ENCODE results near the gene EIF2B2. TPM values are rescaled to one million over a fixed set of nuclear protein-coding genes. Genes with fewer than 3 reads are reported as not detected.

The EIF2B2 gene
- total RNA-seq, 1 donor from 2014 or later: 47.6 TPM

DNA sequence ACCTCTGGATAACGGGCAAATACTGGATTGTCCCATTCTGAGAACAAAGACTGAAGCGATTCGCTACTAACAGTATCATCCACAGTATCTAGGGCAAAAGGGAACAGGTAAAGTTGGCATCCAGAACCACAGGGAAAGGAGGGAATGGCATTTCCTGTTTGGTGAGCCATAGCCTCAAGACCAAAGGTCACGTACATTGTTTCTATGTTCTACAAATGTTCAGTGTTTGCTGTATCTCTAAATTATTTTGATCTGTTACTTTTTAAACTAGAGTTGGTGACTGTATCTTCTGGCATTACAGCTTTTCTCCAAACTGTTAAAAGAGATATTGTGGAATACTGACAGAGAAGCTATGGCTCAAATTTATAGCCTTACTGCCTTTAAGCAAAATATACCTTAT is 38.9 kb downstream of the EIF2B2 start:
- intact Hi-C loops (cut with micrococcal nuclease): no loop called here

DNA sequence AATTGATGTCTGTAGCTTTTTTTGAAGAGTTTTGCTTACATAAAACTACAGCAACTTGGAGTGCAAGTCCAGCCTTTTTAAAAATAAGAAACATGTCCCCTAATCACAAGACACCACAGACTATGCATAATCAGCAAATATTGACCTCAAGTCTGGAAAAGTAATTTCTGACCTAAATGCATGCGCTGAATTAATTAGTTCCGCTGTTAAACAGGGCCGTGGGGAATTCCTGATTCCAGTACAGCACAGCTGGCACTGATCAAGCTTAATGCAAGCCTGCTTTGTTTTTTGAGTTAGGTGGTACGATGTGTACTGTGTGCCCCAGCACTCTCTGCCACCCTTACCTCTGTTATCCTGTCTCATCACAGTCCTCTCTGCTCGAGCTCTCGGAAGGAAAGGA is 39.3 kb downstream of the EIF2B2 start:
- intact Hi-C loops (cut with micrococcal nuclease): no loop called here

DNA sequence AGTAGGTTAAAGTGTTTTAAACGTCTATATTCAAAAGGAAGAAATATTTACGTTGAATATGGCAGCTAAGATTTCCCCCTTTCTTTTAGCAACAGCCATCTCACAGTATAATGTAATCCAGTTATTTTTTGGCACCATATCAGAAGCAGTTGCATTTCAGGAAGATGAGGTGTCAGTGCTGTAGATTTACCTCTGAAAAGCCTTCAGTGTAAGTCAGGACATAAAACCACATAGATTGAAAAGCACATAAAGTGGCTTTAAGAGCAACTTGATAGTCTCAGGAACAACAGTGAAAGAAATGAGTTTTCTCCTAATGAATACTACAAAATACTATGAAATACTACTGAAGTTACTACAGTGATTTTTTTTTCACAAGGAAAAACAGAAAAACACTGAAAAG is 41.6 kb downstream of the EIF2B2 start:
- intact Hi-C loops (cut with micrococcal nuclease): no loop called here

DNA sequence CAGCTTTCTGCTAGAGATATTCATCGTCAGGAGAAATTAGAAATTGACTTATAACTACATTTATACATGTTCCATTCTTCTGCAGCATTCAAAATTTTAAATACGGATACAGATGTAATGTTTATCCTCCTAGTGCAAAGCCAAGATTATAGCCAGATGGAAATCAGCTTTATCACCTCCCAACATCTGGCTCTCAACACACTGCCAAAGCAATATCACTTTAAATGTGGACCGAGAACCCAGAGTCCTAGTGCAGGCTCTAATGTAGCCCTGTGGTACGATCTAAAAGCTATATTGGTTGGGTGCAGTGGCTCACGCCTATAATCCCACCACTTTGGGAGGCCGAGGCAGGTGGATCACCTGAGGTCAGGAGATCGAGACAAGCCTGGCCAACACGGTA is 42.0 kb downstream of the EIF2B2 start:
- intact Hi-C loops (cut with micrococcal nuclease): no loop called here

DNA sequence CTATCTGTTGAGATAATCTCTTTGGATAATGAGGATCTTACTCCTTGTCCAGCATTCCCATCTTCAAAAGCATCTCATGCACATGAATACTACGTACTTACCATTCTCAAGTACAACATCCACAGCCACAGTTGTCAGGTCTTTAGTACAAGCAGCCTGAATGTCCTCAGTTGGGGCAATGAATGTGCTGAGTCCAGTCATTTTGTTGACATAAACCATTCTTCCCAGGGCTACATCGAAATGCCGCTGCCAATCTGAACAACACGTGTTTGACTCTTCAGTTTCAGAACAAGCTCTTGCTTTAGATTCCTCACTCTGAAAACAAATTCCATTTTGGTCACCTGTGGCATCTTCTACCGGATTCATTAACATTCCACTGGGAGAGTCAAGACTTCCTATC is 43.6 kb downstream of the EIF2B2 start:
- intact Hi-C loops (cut with micrococcal nuclease): no loop called here

DNA sequence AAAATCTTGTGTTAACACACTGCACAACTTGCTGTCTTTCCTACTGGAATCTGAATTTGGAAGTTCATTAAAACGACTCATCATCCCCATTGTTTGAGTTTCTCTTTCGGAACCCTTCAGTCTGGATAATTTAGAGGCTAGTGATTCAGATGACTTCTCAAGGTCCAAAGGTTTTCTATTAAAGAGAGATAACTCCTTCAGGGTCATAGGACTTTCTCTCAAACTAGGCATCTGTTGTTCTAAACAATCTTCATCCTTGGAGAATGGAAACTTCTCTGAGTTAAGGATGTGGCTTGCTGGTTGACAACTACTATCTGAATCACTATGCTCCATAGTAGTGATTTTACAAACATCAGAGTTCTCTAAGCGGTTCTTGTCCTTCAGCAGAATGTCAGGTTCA is 44.2 kb downstream of the EIF2B2 start:
- intact Hi-C loops (cut with micrococcal nuclease): no loop called here

DNA sequence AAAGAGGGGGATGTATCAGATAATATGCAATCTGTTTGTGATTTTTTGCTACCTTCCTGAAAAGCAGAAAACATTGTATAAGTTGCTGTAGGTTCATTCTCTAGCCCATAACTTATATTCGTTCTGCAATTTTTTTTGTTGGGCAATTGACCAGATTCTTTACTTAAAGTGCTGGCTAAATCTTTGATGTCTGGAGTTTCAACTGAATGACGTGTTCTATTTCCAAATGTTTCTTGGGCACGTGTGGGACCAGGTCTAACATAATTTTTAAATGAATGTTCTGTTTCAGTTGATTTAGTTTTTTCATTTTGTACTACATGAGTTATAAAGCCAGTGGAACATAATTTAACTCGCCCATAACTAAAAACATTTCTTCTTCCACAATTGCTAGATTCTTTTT is 44.8 kb downstream of the EIF2B2 start:
- intact Hi-C loops (cut with micrococcal nuclease): no loop called here

DNA sequence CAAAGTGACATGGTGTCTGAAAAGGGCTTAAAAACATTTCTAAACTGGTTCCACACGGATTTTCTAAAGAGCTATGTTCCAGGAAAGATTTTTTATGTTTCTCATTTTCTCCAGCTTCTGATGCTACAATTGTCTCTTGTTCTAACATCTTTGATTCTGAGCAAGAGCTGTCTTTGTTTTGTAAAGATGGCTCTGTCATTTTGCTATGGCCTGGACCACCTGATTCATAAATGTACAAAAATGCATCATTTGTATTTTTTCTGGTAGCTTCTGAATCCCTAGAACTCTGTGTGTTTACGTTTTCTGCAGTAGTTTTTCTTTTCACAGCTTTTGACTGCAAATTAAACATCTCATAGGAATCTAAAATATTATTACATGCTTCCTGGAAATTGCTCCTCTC is 45.4 kb downstream of the EIF2B2 start:
- intact Hi-C loops (cut with micrococcal nuclease): no loop called here

DNA sequence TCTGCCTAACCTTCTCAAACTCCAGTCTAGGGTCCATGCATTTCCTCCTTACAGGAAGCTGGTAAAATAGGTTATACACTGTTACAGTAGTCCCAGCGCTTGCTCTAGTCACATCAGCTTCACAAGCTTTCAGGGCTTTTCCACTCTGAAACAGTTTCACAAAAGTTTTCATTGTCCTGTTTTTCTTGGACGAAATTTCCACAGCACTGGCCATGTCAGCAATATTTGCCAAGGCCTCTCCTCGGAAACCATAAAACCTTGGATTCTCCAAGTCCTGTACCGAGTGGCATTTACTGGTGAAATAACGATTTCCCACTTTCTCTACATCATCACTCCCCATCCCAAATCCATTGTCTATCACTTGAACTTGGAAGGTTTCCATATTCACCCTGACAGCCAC is 46.4 kb downstream of the EIF2B2 start:
- intact Hi-C loops (cut with micrococcal nuclease): no loop called here

DNA sequence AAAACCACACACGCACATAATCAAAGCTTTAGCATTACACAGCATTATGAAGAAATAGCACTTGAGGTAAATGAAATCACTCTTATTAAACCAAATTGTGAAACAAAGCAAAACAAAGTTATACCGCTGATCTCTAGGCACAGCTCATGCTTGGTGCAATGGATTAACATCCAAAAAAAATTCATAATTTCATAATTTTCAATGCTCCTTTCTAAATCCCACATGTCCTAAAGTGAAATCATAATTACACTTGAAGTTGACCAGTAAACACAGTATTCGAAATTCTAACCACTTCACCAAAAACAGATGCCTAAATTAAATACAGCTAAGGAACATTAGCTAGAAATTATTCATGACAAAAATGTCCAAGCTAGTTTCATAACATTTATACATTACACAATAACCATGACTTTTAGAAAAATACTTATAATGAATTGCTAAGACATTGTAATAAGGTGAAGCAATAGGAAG is 47.0 kb downstream of the EIF2B2 start:
- intact Hi-C loops (cut with micrococcal nuclease): no loop called here

DNA sequence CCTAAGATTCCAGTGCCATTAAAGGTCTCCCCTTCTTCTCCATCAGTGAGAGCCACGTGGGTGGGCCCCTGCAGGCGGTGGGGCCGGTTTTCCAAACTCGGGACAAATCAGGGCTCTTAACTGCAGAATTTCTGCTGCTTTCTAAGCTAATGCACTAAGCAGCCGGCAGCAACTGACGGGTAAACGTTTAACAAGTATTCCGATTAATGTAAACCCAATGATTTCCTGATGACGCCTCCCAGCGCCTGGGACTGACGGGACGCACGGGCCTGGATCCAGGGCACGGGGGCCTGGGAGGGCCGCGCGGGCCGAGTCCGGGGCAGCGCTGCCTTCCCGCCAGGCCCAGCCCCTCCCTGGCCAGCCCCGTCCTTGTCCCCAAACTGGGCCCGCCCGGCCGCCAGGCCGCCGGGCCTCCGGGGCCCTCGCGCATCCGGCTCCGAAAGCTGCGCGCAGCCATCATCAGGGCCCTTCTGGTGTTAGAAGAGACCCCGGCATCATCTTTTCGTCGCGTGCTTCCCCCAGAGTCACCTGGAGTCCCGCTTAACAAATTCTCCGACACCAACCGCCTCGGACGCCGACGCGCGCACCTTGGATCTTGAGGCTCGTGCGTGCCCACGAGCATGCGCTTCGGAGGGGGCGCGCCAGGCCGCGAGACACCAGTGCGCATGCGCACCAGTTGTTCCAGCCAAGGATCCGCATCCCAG is 48.3 kb downstream of the EIF2B2 start, which contains the start of gene MLH3:
Gene MLH3, minus strand, starts transcription at position 616 of the 704 bp plus-strand sequence. CDS start 1,812 bp downstream, outside the sequence.
- intact Hi-C loops (cut with micrococcal nuclease): loop anchor here (1.0 kb wide), 2 partner anchors 13 to 49 kb away; partner anchors contain the start of genes ACYP1 and EIF2B2

DNA sequence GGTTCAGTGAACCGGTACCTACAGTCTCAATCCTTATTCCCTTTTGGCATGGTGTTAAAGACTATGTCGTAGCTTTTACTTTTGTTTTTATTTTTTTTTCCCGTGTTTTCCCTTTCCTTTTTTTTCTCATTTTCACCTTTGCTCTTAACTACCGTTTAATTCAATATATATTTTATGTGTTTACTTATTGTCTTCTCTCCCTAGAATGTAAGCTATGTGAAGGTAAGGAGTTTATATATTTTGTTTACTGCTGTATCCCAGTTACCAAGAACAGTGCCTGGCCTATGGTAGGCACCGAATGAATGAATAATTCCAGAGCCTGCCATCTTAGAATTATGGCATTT is 48.8 kb downstream of the EIF2B2 start:
- intact Hi-C loops (cut with micrococcal nuclease): loop anchor here (1.0 kb wide), 2 partner anchors 13 to 49 kb away; partner anchors contain the start of genes ACYP1 and EIF2B2

DNA sequence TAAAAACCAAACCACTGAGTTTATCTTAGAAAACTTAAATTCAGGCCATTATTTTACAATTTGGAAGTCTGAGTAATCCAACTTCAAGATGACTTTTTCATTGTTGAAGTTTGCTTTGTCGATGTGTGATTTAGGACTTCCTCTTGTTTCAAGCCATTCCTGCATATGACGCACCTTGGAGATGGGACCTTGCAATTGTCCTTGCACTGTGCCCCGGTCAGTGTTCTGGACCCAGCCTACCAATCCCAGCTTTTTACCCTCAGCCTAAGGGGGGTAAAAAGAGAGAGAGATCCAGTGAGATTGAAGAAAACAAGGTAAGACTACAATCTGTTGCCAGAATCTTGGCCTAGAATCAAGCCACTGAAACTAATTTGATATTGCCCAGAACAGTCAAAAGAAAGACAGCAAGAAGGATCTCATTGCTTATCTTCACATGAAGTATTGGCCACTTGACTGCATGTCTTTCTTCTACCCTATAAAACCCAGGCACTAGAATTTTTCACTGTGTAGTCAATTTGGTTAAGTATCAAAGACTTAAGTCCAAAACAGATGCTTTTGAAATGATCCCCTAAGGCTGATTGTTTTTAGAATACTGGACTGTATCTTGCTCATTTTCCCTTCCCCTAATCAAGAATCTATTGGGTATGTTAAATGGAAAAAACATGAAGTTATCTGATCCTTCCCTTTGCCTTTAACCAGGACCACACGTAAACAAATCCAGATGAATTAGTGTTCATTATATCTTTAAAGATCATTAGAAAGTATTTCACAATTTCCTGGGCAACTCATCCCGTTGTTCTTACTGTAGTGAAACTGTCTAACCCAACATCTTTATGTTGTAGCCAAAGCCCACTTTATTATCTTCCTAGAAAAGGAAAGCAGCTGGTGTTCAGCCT is 50.9 kb downstream of the EIF2B2 start:
- intact Hi-C loops (cut with micrococcal nuclease): no loop called here

DNA sequence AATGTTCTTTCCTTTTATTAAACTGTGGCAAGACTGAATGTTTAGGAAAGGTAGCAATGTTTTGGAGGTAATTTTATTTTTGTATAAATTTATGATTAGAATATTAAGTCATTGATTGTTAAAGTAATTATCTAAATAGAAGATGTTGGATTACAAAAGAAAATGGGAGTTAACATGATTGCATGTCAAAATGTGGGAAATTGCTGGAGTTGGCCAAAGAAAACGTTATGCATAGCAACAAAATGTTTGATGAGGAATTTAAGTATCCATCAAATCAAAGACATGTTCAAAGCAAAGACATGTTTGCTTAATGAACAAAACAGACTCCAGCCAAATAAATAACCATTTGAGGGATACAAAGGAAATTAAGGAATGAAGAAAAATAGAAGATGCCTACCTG is 51.7 kb downstream of the EIF2B2 start:
- intact Hi-C loops (cut with micrococcal nuclease): no loop called here

DNA sequence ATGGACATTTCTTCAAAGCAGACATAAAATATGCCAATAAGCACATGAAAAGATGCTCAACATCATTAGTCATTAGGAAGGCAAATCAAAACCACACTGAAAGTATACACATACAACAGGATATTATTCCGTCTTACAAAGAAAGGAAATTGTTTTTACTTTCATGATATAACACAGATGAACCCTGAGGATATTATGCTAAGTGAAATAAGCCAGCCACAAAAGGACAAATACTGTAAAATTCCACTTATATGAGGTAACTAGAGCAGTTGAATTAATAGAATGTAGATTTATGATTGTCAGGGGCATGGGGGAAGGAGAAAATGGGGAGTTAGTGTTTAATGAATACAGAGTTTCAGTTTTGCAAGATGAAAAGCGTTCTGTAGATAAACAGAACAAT is 56.9 kb downstream of the EIF2B2 start:
- intact Hi-C loops (cut with micrococcal nuclease): no loop called here

DNA sequence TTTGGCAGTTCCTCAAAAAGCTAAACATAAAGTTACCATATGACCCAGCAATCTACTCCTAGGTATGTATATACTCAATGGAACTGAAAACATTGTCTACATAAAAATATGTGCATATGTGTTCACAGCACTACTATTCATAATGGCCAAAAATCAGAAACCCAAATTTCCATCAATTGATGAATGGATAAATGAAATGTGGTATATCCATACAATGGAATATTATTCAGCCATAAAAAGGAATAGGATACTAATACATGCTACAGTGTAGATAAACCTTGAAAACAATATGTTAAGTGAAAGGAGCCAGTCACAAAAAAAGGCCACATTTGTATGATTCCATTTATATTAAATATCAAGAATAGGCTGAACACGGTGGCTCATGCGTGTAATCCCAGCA is 57.7 kb downstream of the EIF2B2 start:
- intact Hi-C loops (cut with micrococcal nuclease): no loop called here

Other genes starting within 250 kb of the EIF2B2 start
- gene YLPM1, start 239.6 kb upstream of the EIF2B2 start, total RNA-seq: 80.4 and 80.8 TPM in 2 replicates
- gene PROX2, start 126.8 kb upstream of the EIF2B2 start, total RNA-seq: not detected in 2 replicates
- gene DLST, start 121.0 kb upstream of the EIF2B2 start, total RNA-seq: 93.7 and 94.6 TPM in 2 replicates
- 9.4 and 11.3 TPM in 2 replicates for gene RPS6KL1, start 79.7 kb upstream of the EIF2B2 start, total RNA-seq
- gene PGF, start 47.3 kb upstream of the EIF2B2 start, total RNA-seq: 0.14 and 0.20 TPM in 2 replicates
- 22.7 and 23.7 TPM in 2 replicates for gene MLH3, start 48.5 kb downstream of the EIF2B2 start, total RNA-seq
- gene ACYP1, start 61.1 kb downstream of the EIF2B2 start, total RNA-seq: 45.4 and 50.1 TPM in 2 replicates
- 1.7 and 1.8 TPM in 2 replicates for gene ZC2HC1C, start 66.7 kb downstream of the EIF2B2 start, total RNA-seq
- gene NEK9, start 124.1 kb downstream of the EIF2B2 start, total RNA-seq: 67.6 and 69.5 TPM in 2 replicates
- 237 and 240 TPM in 2 replicates for gene TMED10, start 173.7 kb downstream of the EIF2B2 start, total RNA-seq

Data from T-helper 2 cell treated with Interferon-gamma antibody and Interleukin-4, amounts not matched to agents 100 ng/mL and 5 ng/mL, for 36 hours (primary cell).